Measurements from ENCODE around the gene PLEKHG4B.

Gene PLEKHG4B

GRCh38 chr5:137741-138140 lies 45.8 kb downstream of the PLEKHG4B start:
- TF ChIP-seq CTCF (IDR thresholded peaks at IDR 0.05; ENCODE audit: low read depth, low read length, missing control alignments) = no peak
- DNase-seq (ENCODE audit: low read depth) = no peak
- no peak overlapping the region for H3K4me3 ChIP-seq (ENCODE audit: low read depth, low read length)
- in situ Hi-C loops (cut with HindIII; ENCODE audit: low sequenced_read_pairs) = no loop called here

- TF ChIP-seq CTCF (IDR thresholded peaks at IDR 0.05; ENCODE audit: low read depth, low read length, missing control alignments) = no peak
- no peak for DNase-seq (ENCODE audit: low read depth)
- H3K4me3 ChIP-seq (ENCODE audit: low read depth, low read length) = no peak overlapping the region
- in situ Hi-C loops (cut with HindIII; ENCODE audit: low sequenced_read_pairs) = no loop called here
These were observed 47.0 kb downstream of the PLEKHG4B start for GRCh38 chr5:138936-139335.

GRCh38 chr5:139579-140442 lies 47.8 kb downstream of the PLEKHG4B start:
- TF ChIP-seq CTCF (IDR thresholded peaks at IDR 0.05; ENCODE audit: low read depth, low read length, missing control alignments) = no peak
- H3K4me3 ChIP-seq (ENCODE audit: low read depth, low read length) = no peak overlapping the region
- in situ Hi-C loops (cut with HindIII; ENCODE audit: low sequenced_read_pairs) = no loop called here
- DNase-seq (ENCODE audit: low read depth) = no peak

- no peak for DNase-seq (ENCODE audit: low read depth)
- in situ Hi-C loops (cut with HindIII; ENCODE audit: low sequenced_read_pairs) = no loop called here
- no peak for TF ChIP-seq CTCF (IDR thresholded peaks at IDR 0.05; ENCODE audit: low read depth, low read length, missing control alignments)
- H3K4me3 ChIP-seq (ENCODE audit: low read depth, low read length) = no peak overlapping the region
These were observed 48.5 kb downstream of the PLEKHG4B start for GRCh38 chr5:140443-140829.

- in situ Hi-C loops (cut with HindIII; ENCODE audit: low sequenced_read_pairs) = no loop called here
- no peak for TF ChIP-seq CTCF (IDR thresholded peaks at IDR 0.05; ENCODE audit: low read depth, low read length, missing control alignments)
- no peak overlapping the region for H3K4me3 ChIP-seq (ENCODE audit: low read depth, low read length)
- DNase-seq (ENCODE audit: low read depth) = no peak
These were observed 49.2 kb downstream of the PLEKHG4B start for GRCh38 chr5:141211-141610.

GRCh38 chr5:141761-142160 lies 49.8 kb downstream of the PLEKHG4B start:
- in situ Hi-C loops (cut with HindIII; ENCODE audit: low sequenced_read_pairs) = no loop called here

More at GRCh38 chr5:141761-142160, 49.8 kb downstream of the PLEKHG4B start:
- TF ChIP-seq CTCF (IDR thresholded peaks at IDR 0.05; ENCODE audit: low read depth, low read length, missing control alignments) = no peak
- no peak for DNase-seq (ENCODE audit: low read depth)
- H3K4me3 ChIP-seq (ENCODE audit: low read depth, low read length) = no peak overlapping the region

Measured in astrocyte of the cerebellum (primary cell).